Spleen (tissue), 7 donors: ENCODE results near the gene G3BP1.

Experiments used
- CTCF ChIP-seq, 11 experiments: fragments of 200-600 bp in 7 of 11; fragments of 450-650 bp in 4 of 11; sonication (generic) in 4 of 11; IDR thresholded peaks in 8 of 11; conservative IDR thresholded peaks in 3 of 11; 1 replicate in 7 of 11; 2 replicates in 4 of 11; pipeline versions ENCODE4 v1.4.0 to v1.8.0; 2016 to 2021; ENCODE audit warnings: antibody characterized with exemption in 11 of 11, inconsistent platforms in 4 of 11, mild to moderate bottlenecking in 1 of 11
- POLR2A ChIP-seq, 3 donors: fragments of 450-650 bp; IDR thresholded peaks; one replicate each; pipeline ENCODE4 v1.5.1; 2017; ENCODE audit warnings: antibody characterized with exemption in 3 of 3, mild to moderate bottlenecking in 1 of 3
- POLR2AphosphoS5 ChIP-seq, 3 donors: sonication (generic); formaldehyde crosslinking; IDR thresholded peaks; one replicate each; pipeline ENCODE4 v1.5.1; 2017; ENCODE audit warnings: antibody characterized with exemption in 3 of 3
- donor health status: DM: no; HTN: no; CAD: no; lungs with moderate emphysema.
- donor health status: DM: no; HTN: no; CAD: no.
- donor health status: DM: no; HTN: no; CAD: no.

GRCh38 chr5:151798674-151799073 lies 26.9 kb downstream of the G3BP1 start:
- no peak for TF ChIP-seq CTCF (IDR thresholded peaks at IDR 0.05 in 8 of 11, conservative IDR thresholded peaks at IDR 0.05 in 3 of 11)
- TF ChIP-seq POLR2AphosphoS5 (IDR thresholded peaks at IDR 0.05): no peak
- TF ChIP-seq POLR2A (IDR thresholded peaks at IDR 0.05): no peak
